Spleen (tissue), 11 donors: ENCODE results near the gene MSH5. TPM values are rescaled to one million over a fixed set of nuclear protein-coding genes. Genes with fewer than 3 reads are reported as not detected.
"Not testable (repeated sequence)": the region's sequence is repeated elsewhere in the genome, so short reads cannot be mapped to it uniquely, and the experiment has no call there.

Experiments
- DNase-seq: peaks from one replicate; pipeline ENCODE4 v3.0.0-alpha.2; 2020
- H3K27ac ChIP-seq, 8 donors: fragments of 200-600 bp; sonication (generic) in 7 of 8; 1 replicate in 4 of 8; 2 replicates in 4 of 8; pipeline versions ENCODE4 v1.5.0 to v1.8.0; 2016 to 2021; ENCODE audit warnings: inconsistent platforms in 4 of 8, mild to moderate bottlenecking in 4 of 8, moderate library complexity in 1 of 8
- H3K27me3 ChIP-seq, 7 donors: fragments of 200-600 bp; sonication (generic) in 6 of 7; replicated peaks in 1 of 7; 1 replicate in 4 of 7; 2 replicates in 3 of 7; pipeline versions ENCODE4 v1.5.0 to v1.8.0; 2016 to 2021; ENCODE audit warnings: inconsistent platforms in 3 of 7, mild to moderate bottlenecking in 1 of 7
- H3K36me3 ChIP-seq, 6 donors: fragments of 200-600 bp; sonication (generic) in 5 of 6; 1 replicate in 4 of 6; 2 replicates in 2 of 6; pipeline versions ENCODE4 v1.5.0 to v1.8.0; 2016 to 2021; ENCODE audit warnings: inconsistent platforms in 2 of 6
- H3K4me1 ChIP-seq, 6 donors: fragments of 200-600 bp; sonication (generic) in 5 of 6; 1 replicate in 3 of 6; 2 replicates in 3 of 6; pipeline versions ENCODE4 v1.5.0 to v1.8.0; 2016 to 2021; ENCODE audit warnings: inconsistent platforms in 3 of 6
- H3K4me3 ChIP-seq, 8 donors: fragments of 200-600 bp; sonication (generic) in 7 of 8; 1 replicate in 4 of 8; 2 replicates in 4 of 8; pipeline versions ENCODE4 v1.5.0 to v1.8.0; 2016 to 2021; ENCODE audit warnings: inconsistent platforms in 4 of 8, mild to moderate bottlenecking in 4 of 8, moderate library complexity in 2 of 8
- H3K9me3 ChIP-seq, 8 donors: fragments of 200-600 bp; sonication (generic) in 7 of 8; 1 replicate in 4 of 8; 2 replicates in 4 of 8; pipeline versions ENCODE4 v1.5.0 to v1.8.0; 2016 to 2021; ENCODE audit warnings: inconsistent platforms in 4 of 8
- POLR2A ChIP-seq, 3 donors: fragments of 450-650 bp; IDR thresholded peaks; one replicate each; pipeline ENCODE4 v1.5.1; 2017; ENCODE audit warnings: antibody characterized with exemption in 3 of 3, mild to moderate bottlenecking in 1 of 3
- POLR2AphosphoS5 ChIP-seq, 3 donors: sonication (generic); formaldehyde crosslinking; IDR thresholded peaks; one replicate each; pipeline ENCODE4 v1.5.1; 2017; ENCODE audit warnings: antibody characterized with exemption in 3 of 3
- WGBS, 5 donors: extraction: QIAGEN DNeasy Blood & Tissue Kit in 3 of 5; methylation state at CpG; one replicate each; pipeline versions ENCODE4 v1.1.5 to v1.1.7; 2013 to 2018; 5-methylcytosine and 5-hydroxymethylcytosine counted together
- intact Hi-C: fragments of 100-400 bp; cut with DNase I; formaldehyde crosslinking; loops from one replicate; pipeline ENCODE4 v1.15.0; 2023; ENCODE audit warnings: low total_unique reads
- polyA plus RNA-seq, 3 donors: library from polyadenylated mRNA; stranded (reverse); fragments of 200-250 nt; gene quantifications; one replicate each; pipeline ENCODE4 v1.2.1, GENCODE V29; 2013
- total RNA-seq, 7 donors: library from RNA; depleted of rRNA in 3 of 7; stranded (reverse); fragments of >200 nt in 3 of 7; fragmentation: NEBNext Ultra II Directional in 4 of 7; extraction: Animal tissue kit (Norgen Biotek cat#: 25700) in 4 of 7; gene quantifications; one replicate each; pipeline versions ENCODE4 v1.1.0 to v1.2.1, GENCODE V29; 2016 to 2021
- TF ChIP-seq, protein P1 (sequence below), 11 experiments: fragments of 200-600 bp in 7 of 11; fragments of 450-650 bp in 4 of 11; sonication (generic) in 4 of 11; IDR thresholded peaks in 8 of 11; conservative IDR thresholded peaks in 3 of 11; 1 replicate in 7 of 11; 2 replicates in 4 of 11; pipeline versions ENCODE4 v1.4.0 to v1.8.0; 2016 to 2021; ENCODE audit warnings: antibody characterized with exemption in 11 of 11, inconsistent platforms in 4 of 11, mild to moderate bottlenecking in 1 of 11
- donor health status: healthy with polysubstance abuse.
- donor health status: DM: no; HTN: no; CAD: no; lungs with moderate emphysema.
- donor health status: DM: no; HTN: no; CAD: no.
- donor health status: Bipolar disorder and iron deficiency.
- donor health status: healthy.
- donor health status: DM: no; HTN: no; CAD: no.
- donor health status: DM: yes; HTN: yes; CAD: no.

Gene MSH5
- total and polyA plus RNA-seq, 10 donors = 11.2 to 35.2 (median 26.8) TPM

DNA sequence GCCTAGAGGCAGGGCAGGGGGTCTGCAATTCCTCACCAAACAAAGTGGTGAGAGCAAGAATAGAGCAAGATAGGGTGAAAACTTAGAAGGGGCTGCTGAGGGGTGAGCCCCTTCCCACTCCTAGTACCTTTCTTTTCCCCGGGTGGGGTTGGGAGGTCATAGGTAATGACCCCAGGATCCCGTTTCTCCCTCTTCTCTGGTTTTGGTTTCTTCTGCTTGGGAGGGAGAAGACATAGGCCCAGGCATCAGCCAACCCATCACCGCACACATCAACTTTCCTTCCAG is 52.2 kb downstream of the MSH5 start:
- H3K27ac ChIP-seq = peak overlapping the region in 2 of 8 donors; percentile 23 to 59
- no peaks in the 10 kb centered on the region for H3K27me3 ChIP-seq
- peaks cover 0 to 55% (median 14%) of the 10 kb centered on the region in 6 donors for H3K36me3 ChIP-seq
- peaks cover 9 to 90% (median 65%) of the 10 kb centered on the region in 6 donors for H3K4me1 ChIP-seq
- WGBS, 5 donors = 76 to 93% (median 82%) methylated on average over 3 of the region's 3 CpGs
- no peak for DNase-seq
- intact Hi-C loops = loop anchor here (10.0 kb wide), 1 partner anchor 57 kb away; the partner anchor contains the start of gene CLIC1
- no peak overlapping the region for H3K4me3 ChIP-seq
- TF ChIP-seq POLR2A (IDR thresholded peaks at IDR 0.05) (no peak), POLR2AphosphoS5 (IDR thresholded peaks at IDR 0.05) (no peak)
- TF ChIP-seq, protein P1, sequence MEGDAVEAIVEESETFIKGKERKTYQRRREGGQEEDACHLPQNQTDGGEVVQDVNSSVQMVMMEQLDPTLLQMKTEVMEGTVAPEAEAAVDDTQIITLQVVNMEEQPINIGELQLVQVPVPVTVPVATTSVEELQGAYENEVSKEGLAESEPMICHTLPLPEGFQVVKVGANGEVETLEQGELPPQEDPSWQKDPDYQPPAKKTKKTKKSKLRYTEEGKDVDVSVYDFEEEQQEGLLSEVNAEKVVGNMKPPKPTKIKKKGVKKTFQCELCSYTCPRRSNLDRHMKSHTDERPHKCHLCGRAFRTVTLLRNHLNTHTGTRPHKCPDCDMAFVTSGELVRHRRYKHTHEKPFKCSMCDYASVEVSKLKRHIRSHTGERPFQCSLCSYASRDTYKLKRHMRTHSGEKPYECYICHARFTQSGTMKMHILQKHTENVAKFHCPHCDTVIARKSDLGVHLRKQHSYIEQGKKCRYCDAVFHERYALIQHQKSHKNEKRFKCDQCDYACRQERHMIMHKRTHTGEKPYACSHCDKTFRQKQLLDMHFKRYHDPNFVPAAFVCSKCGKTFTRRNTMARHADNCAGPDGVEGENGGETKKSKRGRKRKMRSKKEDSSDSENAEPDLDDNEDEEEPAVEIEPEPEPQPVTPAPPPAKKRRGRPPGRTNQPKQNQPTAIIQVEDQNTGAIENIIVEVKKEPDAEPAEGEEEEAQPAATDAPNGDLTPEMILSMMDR (IDR thresholded peaks at IDR 0.05 in 8 of 11, conservative IDR thresholded peaks at IDR 0.05 in 3 of 11) = no peak
- H3K9me3 ChIP-seq = no peaks in the 10 kb centered on the region

DNA sequence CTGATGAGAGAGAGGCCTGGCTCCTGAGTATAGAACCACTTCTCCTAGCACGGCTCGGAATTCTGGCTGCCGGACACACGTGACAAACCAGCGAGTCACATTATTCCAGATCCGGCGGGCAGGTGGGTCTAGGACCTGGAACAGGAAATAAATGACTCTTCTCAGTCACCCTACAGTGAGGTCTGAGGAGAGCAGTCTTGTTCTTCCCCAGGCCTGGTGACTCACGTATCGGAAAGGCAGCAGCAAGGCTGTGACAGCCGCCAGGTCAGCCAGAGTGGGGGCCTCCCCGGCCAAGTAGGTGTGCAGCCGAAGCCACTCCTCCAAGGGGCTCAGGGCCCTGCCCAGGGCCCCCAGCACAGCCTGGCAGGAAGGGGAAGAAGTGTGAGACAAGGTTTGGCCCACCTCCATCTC is 53.0 kb downstream of the MSH5 start:
- intact Hi-C loops = loop anchor here (10.0 kb wide), 1 partner anchor 58 kb away; the partner anchor contains the start of gene CLIC1
- Histone ChIP-seq H3K27ac (peak overlapping the region in 2 of 8 donors; percentile 57 to 59), H3K4me3 (no peak overlapping the region), H3K27me3 (no peaks in the 10 kb centered on the region), H3K4me1 (peaks cover 13 to 94% (median 72%) of the 10 kb centered on the region in 6 donors), H3K9me3 (no peaks in the 10 kb centered on the region), H3K36me3 (peaks cover 0 to 48% (median 14%) of the 10 kb centered on the region in 6 donors)
- TF ChIP-seq, protein P1 (IDR thresholded peaks at IDR 0.05 in 8 of 11, conservative IDR thresholded peaks at IDR 0.05 in 3 of 11) = no peak
- WGBS, 5 donors = 68 to 75% (median 71%) methylated on average over 12 of the region's 12 CpGs
- DNase-seq = no peak

DNA sequence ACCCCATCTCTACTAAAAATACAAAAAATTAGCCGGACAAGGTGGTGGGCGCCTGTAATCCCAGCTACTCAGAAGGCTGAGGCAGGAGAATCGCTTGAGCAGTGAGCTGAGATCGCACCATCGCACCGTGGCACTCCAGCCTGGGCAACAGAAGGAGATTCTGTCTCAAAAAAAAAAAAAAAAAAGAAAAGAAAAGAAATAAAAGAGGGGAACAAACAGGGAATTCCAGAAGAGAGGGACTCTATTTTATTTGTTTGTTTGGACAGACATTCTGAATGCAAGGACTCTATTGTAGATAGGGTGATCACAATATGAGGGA is 54.1 kb downstream of the MSH5 start:
- peak overlapping the region in 6 of 8 donors; percentile 91 to 100 (median 96) for H3K27ac ChIP-seq
- H3K4me3 ChIP-seq = peak overlapping the region in 2 of 8 donors; percentile 74 to 90
- H3K4me1 ChIP-seq = peaks cover 18 to 94% (median 73%) of the 10 kb centered on the region in 6 donors
- H3K9me3 ChIP-seq, DNase-seq, H3K27me3 ChIP-seq: not testable (repeated sequence)
- H3K36me3 ChIP-seq = peaks cover 0 to 42% (median 14%) of the 10 kb centered on the region in 6 donors
- WGBS, 5 donors = 87 to 96% (median 91%) methylated on average over 6 of the region's 6 CpGs
- intact Hi-C loops = loop anchor here (10.0 kb wide), 1 partner anchor 59 kb away; the partner anchor contains the start of gene CLIC1

DNA sequence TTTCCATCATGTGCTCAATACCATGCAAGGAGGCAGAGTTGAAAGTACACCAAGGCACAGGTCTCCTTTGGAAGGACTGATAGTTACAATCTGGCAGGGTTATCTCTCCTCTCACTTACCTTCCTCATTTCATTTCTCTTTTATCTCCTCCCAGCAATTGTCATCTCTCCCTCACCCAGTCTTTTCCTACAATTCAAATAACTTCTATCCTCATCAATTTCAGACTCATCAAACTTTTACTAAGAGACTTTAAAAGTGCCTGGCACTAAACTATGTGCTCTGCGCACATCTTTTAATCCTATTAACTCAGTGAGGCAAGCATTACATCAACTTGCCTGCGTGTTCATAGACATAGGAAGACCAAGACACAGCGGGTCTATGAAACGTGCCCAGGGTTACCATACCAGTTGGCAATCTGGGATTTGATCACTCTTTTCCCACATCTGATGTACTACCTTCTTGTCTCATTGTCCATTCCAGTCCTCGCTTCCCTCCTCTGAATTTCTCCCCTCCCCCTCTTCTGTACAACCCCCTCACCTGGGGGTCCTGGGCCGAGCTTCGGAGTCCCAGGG is 54.6 kb downstream of the MSH5 start:
- no peak for DNase-seq
- H3K4me3 ChIP-seq = peak overlapping the region; percentile 74 to 98 (median 90)
- 14 to 33% (median 16%) methylated on average over 7 of the region's 7 CpGs for WGBS, 5 donors
- no peaks in the 10 kb centered on the region for H3K9me3 ChIP-seq
- H3K27me3 ChIP-seq = no peaks in the 10 kb centered on the region
- TF ChIP-seq, protein P1 (IDR thresholded peaks at IDR 0.05 in 8 of 11, conservative IDR thresholded peaks at IDR 0.05 in 3 of 11) = no peak
- TF ChIP-seq POLR2AphosphoS5 (IDR thresholded peaks at IDR 0.05) (no peak), POLR2A (IDR thresholded peaks at IDR 0.05) (peak in 1 of 3 donors; percentile 11)
- intact Hi-C loops = loop anchor here (10.0 kb wide), 1 partner anchor 60 kb away; the partner anchor contains the start of gene CLIC1
- peaks cover 0 to 40% (median 14%) of the 10 kb centered on the region in 6 donors for H3K36me3 ChIP-seq
- H3K27ac ChIP-seq = peak overlapping the region; percentile 91 to 100 (median 96)
- peaks cover 18 to 91% (median 68%) of the 10 kb centered on the region in 6 donors for H3K4me1 ChIP-seq
